ENCODE measurements around the gene ULK2.

- TF ChIP-seq CTCF (IDR thresholded peaks at IDR 0.05; ENCODE audit: low read depth, low read length) (no peak), POLR2A (IDR thresholded peaks at IDR 0.05; ENCODE audit: extremely low read depth, insufficient read length) (no peak), MAX (IDR thresholded peaks at IDR 0.05; ENCODE audit: low read depth, low read length) (no peak), MYC (IDR thresholded peaks at IDR 0.05; ENCODE audit: low read depth, low read length) (no peak)
Observed at GRCh38 chr17:19911033-19911432, 43.3 kb upstream of the ULK2 start.

Measured in NB4 (cell line).